Astrocyte of the cerebellum (primary cell): ENCODE results near the gene ARMH3.
"Not testable (repeated sequence)": the region's sequence is repeated elsewhere in the genome, so short reads cannot be mapped to it uniquely, and the experiment has no call there.

Experiments used
- DNase-seq: peaks from one replicate; pipeline ENCODE4 v3.0.0-alpha.2; 2011; ENCODE audit warnings: low read depth
- H3K4me3 ChIP-seq: 2 replicates; pipeline ENCODE4 v1.5.1; 2011; ENCODE audit warnings: mild to moderate bottlenecking, low read depth, low read length, moderate library complexity
- in situ Hi-C: cut with HindIII; loops from 2 replicates; pipeline ENCODE4 v1.10.0; 2017; ENCODE audit warnings: low sequenced_read_pairs
- TF ChIP-seq, protein P1 (sequence below): IDR thresholded peaks from 2 replicates; pipeline ENCODE4 v1.5.1; 2012; ENCODE audit warnings: low read length, low read depth, moderate library complexity, mild to moderate bottlenecking; ENCODE audit errors: missing control alignments

ARMH3 gene

GRCh38 chr10:101993651-101994200, 62.2 kb downstream of the ARMH3 start:
- no peak for DNase-seq
- TF ChIP-seq, protein P1, sequence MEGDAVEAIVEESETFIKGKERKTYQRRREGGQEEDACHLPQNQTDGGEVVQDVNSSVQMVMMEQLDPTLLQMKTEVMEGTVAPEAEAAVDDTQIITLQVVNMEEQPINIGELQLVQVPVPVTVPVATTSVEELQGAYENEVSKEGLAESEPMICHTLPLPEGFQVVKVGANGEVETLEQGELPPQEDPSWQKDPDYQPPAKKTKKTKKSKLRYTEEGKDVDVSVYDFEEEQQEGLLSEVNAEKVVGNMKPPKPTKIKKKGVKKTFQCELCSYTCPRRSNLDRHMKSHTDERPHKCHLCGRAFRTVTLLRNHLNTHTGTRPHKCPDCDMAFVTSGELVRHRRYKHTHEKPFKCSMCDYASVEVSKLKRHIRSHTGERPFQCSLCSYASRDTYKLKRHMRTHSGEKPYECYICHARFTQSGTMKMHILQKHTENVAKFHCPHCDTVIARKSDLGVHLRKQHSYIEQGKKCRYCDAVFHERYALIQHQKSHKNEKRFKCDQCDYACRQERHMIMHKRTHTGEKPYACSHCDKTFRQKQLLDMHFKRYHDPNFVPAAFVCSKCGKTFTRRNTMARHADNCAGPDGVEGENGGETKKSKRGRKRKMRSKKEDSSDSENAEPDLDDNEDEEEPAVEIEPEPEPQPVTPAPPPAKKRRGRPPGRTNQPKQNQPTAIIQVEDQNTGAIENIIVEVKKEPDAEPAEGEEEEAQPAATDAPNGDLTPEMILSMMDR: no peak
- no peak overlapping the region for H3K4me3 ChIP-seq

GRCh38 chr10:101993221-101993620, 62.8 kb downstream of the ARMH3 start:
- TF ChIP-seq, protein P1: no peak
- in situ Hi-C loops: loop anchor here (25.0 kb wide), 1 partner anchor 106 kb away; no protein-coding TSS in a partner anchor
- no peak for DNase-seq
- no peak overlapping the region for H3K4me3 ChIP-seq

More at GRCh38 chr10:101993651-101994200, 62.2 kb downstream of the ARMH3 start:
- in situ Hi-C loops: loop anchor here (25.0 kb wide), 1 partner anchor 106 kb away; no protein-coding TSS in a partner anchor

DNA sequence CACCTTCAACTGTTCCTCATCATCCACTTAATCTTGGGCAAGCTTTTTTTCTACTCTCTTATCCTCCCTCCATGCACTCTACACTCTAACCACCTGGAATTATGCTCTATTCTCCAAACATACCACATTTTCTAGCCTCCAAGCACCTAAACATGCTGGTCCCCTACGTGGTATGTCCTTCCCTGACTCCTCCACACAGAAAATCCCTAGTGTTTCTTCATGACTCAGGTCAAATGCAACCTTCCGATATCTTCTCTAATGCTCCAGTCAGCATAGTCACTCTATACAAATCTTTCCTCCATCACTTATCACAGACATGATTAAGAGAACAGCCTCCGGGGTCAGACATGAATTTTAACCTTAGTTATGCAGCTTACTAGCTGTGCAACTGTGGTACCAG, 68.8 kb downstream of the ARMH3 start:
- TF ChIP-seq, protein P1: no peak
- no peak overlapping the region for H3K4me3 ChIP-seq
- no peak for DNase-seq
- in situ Hi-C loops: loop anchor here (25.0 kb wide), 1 partner anchor 100 kb away; no protein-coding TSS in a partner anchor

DNA sequence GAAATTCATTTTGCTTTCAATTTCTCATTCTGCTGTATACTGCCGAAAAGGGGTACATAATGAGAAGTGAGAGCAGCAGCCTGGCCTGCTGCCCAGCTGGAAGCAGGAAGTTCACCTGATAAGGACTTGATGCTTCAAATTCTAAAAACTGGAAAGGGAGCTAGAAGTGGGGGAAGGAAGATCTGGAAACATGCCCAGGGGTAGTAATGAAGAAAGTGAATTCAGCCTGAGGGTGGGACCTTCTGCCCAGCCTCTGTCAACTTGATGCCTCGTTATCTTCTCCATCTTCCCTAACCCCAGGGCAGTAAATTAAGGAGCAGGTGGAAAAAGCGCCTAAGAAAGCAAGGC, 69.4 kb downstream of the ARMH3 start:
- TF ChIP-seq, protein P1: no peak
- in situ Hi-C loops: loop anchor here (25.0 kb wide), 1 partner anchor 99 kb away; no protein-coding TSS in a partner anchor
- H3K4me3 ChIP-seq: no peak overlapping the region

GRCh38 chr10:101980677-101981076, 75.3 kb downstream of the ARMH3 start:
- not testable (repeated sequence) for DNase-seq
- in situ Hi-C loops: loop anchor here (25.0 kb wide), 1 partner anchor 93 kb away; no protein-coding TSS in a partner anchor

More for the DNA sequence above, 69.4 kb downstream of the ARMH3 start:
- no peak for DNase-seq

DNA sequence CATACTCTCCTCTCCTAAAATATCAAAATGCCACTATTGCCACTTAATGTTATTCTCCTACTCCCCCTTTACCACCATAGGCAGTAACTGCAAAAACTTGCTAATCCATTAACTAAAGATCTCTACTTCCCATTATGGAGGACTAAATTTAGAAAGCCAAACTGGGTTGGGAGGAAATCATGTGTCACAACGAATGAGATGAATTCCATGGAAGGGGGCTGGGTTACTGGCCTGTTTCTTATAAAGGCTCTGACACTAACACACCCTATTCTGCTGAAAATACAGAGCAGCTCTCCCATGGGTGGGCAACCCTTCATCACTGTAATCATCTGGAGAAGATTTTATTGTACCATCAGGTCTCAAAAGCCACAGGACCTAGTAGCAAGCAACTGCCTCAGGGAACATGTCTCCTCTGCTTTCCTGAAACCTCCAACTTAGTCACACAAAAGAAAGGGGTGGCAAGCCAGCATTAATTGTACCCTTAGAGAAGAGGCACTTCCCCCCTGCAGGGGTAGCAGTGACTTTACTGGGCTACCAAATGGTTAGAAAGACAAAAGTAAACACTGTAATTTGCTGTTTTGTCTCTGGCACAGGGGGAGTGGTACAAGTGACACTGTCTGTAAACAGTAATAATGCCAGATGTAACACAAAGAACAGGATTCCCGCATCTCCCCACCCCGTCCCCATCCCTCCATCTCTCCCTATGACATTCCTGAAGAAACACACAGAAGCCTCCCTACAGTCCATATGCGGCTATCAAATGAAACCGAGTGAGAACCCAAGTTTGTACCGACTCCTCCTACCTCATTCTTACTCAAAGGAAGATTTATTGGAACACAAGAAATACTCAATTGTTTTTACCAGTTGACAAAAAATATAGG, 81.6 kb downstream of the ARMH3 start:
- in situ Hi-C loops: no loop called here
- TF ChIP-seq, protein P1: no peak
- no peak for DNase-seq
- no peak overlapping the region for H3K4me3 ChIP-seq

More at GRCh38 chr10:101980677-101981076, 75.3 kb downstream of the ARMH3 start:
- not testable (repeated sequence) for H3K4me3 ChIP-seq

- no peak for DNase-seq
- TF ChIP-seq, protein P1: no peak
- in situ Hi-C loops: no loop called here
- H3K4me3 ChIP-seq: no peak overlapping the region
Measured at GRCh38 chr10:101972761-101973160, 83.2 kb downstream of the ARMH3 start.
